Panc1 (cell line): ENCODE results near the gene DRAM1.

ENCODE experiments used
- CTCF ChIP-seq: fragments of 450-650 bp; IDR thresholded peaks from 2 replicates; pipeline ENCODE4 v1.5.1; 2017; ENCODE audit warnings: mild to moderate bottlenecking
- POLR2AphosphoS5 ChIP-seq: IDR thresholded peaks from 2 replicates; pipeline ENCODE4 v1.6.1; 2012; ENCODE audit warnings: mild to moderate bottlenecking, low read depth, low read length, moderate library complexity
- REST ChIP-seq, 2 experiments: IDR thresholded peaks; 2 replicates each; pipeline ENCODE4 v1.6.1; 2011 to 2012; ENCODE audit warnings: low read depth in 2 of 2, control low read depth in 1 of 2, low read length in 1 of 2, mild to moderate bottlenecking in 1 of 2, moderate library complexity in 1 of 2; ENCODE audit not compliant: insufficient read depth in 1 of 2

GRCh38 chr12:101854747-101855146 lies 22.6 kb upstream of the DRAM1 start:
- TF ChIP-seq CTCF: no peak
- TF ChIP-seq POLR2AphosphoS5: no peak
- no peak for TF ChIP-seq REST (IDR thresholded peaks at IDR 0.05; ENCODE audit: insufficient read depth in 1 of 2, low read depth in 2 of 2, low read length in 1 of 2)
